ENCODE results near the gene CRLF2. TPM values are rescaled to one million over a fixed set of nuclear protein-coding genes. Genes with fewer than 3 reads are reported as not detected.

The CRLF2 gene
- total and polyA plus RNA-seq, 10 of the 15 experiments (the other 5 are each of a cell fraction or from before 2014, with no cell fraction given) = 2.7 to 7.2 (median 4.5) TPM

DNA sequence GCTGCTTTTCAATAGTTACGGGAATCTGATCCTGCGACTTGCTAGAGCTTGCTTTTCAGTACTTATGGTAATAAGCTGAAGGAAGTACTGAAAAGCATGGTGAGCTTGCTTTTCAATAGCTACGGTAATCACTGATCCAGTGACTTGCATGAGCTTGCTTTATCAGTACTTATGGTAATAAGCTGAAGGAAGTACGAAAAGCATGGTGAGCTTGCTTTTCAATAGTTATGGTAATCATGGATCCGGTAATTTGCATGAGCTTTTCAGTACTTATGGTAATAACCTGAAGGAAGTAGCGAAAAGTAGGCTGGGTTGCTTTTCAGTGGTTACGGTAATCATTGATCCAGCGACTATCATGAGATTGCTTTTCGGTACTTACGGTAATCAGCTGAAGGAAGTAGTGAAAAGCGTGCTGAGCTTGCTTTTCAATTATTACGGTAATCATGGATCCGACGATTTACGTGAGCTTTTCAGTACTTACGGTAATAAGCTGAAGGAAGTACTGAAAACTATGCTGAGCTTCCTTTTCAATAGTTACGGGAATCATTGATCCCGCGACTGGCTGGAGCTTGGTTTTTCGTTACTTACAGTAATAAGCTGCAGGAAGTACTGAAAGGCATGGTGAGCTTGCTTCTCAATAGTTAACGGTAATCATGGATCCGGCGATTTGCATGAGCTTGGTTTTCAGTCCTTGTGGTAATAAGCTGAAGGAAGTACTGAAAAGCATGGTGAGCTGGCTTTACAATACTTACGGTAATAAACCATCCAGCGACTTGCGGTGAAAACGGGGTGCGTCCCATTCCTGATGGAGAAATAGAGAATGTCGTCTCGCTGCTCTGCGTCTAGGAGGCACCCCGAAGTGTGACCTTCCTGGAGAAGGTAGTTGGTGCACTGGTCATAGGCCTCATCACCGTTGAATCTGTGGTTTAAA is 6.5 kb downstream of the CRLF2 start:
- BruUV-seq (replicated peaks) = no TSS peak
- Histone ChIP-seq H4K20me1 (ENCODE audit: control insufficient read depth, insufficient read depth) (no peaks in the 10 kb centered on the region), H3K4me1 (ENCODE audit: control insufficient read depth, insufficient read depth, low read length) (peaks cover 7% of the 10 kb centered on the region; the same call in 1 of the 2 replicates), H3K36me3 (ENCODE audit: control insufficient read depth in 2 of 2, insufficient read depth in 2 of 2, low read length in 1 of 2) (no peaks in the 10 kb centered on the region), H3K4me3 (peak overlapping the region; percentile 24; the same call in 1 of the 2 replicates), H3K27ac (ENCODE audit: control insufficient read depth, insufficient read depth) (no peak overlapping the region; the same call in 1 of the 2 replicates), H3K4me2 (ENCODE audit: control insufficient read depth, insufficient read depth) (peak overlapping the region; percentile 3), H2AFZ (ENCODE audit: control insufficient read depth, low read depth, low read length) (peak overlapping the region; percentile 90), H3K79me2 (ENCODE audit: control insufficient read depth, insufficient read depth, low read length) (no peaks in the 10 kb centered on the region), H3K9me3 (replicated peaks; ENCODE audit: control insufficient read depth, insufficient read depth, low read length) (no peaks in the 10 kb centered on the region; the same call in 2 of the 3 replicates), H3K27me3 (replicated peaks in 1 of 2; ENCODE audit: control insufficient read depth in 2 of 2, insufficient read depth in 2 of 2, low read length in 1 of 2) (no peaks in the 10 kb centered on the region), H3K9ac (ENCODE audit: control insufficient read depth, insufficient read depth, low read length) (no peak overlapping the region; the same call in 1 of the 2 replicates)
- ChIA-PET SMC1A (ENCODE audit: uncharacterized antibody, unreplicated experiment) (no interaction called here), RAD21 (ENCODE audit: unreplicated experiment) (no interaction called here), CTCF (no interaction called here), POLR2A (no interaction called here)
- FAIRE-seq (no peak), DNase-seq (ENCODE audit: low read depth, low spot score) (no peak), ATAC-seq (peak; percentile 39)
- intact Hi-C loops (cut with micrococcal nuclease; ENCODE audit: unreplicated experiment) = loop anchor here (1.0 to 5.0 kb wide), 2 partner anchors 34 to 40 kb away; no protein-coding TSS in a partner anchor
- 19% methylated on average over 33 of the region's 33 CpGs for WGBS (ENCODE audit: insufficient coverage, insufficient replicate concordance, low lambda C conversion rate, missing lambda C conversion rate)
- in situ Hi-C loops (cut with MboI) = no loop called here
- 0 out of 2 replicates have a peak, but pooled peaks have one; percentile 36 for TF ChIP-seq TBL1XR1 (IDR thresholded peaks at IDR 0.05; ENCODE audit: low read depth, low read length)
- TF ChIP-seq BCL3 (IDR thresholded peaks at IDR 0.05; ENCODE audit: borderline replicate concordance, insufficient read depth, low read depth, low read length, poor library complexity, severe bottlenecking) = no peak
- TF ChIP-seq, protein P1, sequence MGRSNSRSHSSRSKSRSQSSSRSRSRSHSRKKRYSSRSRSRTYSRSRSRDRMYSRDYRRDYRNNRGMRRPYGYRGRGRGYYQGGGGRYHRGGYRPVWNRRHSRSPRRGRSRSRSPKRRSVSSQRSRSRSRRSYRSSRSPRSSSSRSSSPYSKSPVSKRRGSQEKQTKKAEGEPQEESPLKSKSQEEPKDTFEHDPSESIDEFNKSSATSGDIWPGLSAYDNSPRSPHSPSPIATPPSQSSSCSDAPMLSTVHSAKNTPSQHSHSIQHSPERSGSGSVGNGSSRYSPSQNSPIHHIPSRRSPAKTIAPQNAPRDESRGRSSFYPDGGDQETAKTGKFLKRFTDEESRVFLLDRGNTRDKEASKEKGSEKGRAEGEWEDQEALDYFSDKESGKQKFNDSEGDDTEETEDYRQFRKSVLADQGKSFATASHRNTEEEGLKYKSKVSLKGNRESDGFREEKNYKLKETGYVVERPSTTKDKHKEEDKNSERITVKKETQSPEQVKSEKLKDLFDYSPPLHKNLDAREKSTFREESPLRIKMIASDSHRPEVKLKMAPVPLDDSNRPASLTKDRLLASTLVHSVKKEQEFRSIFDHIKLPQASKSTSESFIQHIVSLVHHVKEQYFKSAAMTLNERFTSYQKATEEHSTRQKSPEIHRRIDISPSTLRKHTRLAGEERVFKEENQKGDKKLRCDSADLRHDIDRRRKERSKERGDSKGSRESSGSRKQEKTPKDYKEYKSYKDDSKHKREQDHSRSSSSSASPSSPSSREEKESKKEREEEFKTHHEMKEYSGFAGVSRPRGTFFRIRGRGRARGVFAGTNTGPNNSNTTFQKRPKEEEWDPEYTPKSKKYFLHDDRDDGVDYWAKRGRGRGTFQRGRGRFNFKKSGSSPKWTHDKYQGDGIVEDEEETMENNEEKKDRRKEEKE (IDR thresholded peaks at IDR 0.05) = no peak
- TF ChIP-seq, protein P2, sequence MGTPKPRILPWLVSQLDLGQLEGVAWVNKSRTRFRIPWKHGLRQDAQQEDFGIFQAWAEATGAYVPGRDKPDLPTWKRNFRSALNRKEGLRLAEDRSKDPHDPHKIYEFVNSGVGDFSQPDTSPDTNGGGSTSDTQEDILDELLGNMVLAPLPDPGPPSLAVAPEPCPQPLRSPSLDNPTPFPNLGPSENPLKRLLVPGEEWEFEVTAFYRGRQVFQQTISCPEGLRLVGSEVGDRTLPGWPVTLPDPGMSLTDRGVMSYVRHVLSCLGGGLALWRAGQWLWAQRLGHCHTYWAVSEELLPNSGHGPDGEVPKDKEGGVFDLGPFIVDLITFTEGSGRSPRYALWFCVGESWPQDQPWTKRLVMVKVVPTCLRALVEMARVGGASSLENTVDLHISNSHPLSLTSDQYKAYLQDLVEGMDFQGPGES (IDR thresholded peaks at IDR 0.05) = no peak
- no peak for TF ChIP-seq POLR2AphosphoS5 (IDR thresholded peaks at IDR 0.05; ENCODE audit: low read length)
- peak; percentile 71 for TF ChIP-seq RUNX3 (IDR thresholded peaks at IDR 0.05; ENCODE audit: low read length)
- TF ChIP-seq ZNF217 (IDR thresholded peaks at IDR 0.05) = no peak
- TF ChIP-seq NFIC (IDR thresholded peaks at IDR 0.05; ENCODE audit: low read depth, low read length) = no peak
- TF ChIP-seq PAX5 (IDR thresholded peaks at IDR 0.05; ENCODE audit: borderline replicate concordance, low read depth, low read length) = no peak
- no peak for TF ChIP-seq FOXK2 (IDR thresholded peaks at IDR 0.05)
- no peak for TF ChIP-seq YBX1 (IDR thresholded peaks at IDR 0.05)
- 0 out of 4 replicates have a peak, but pooled peaks of 1 of the 2 experiments have one; percentile 15 for TF ChIP-seq EP300 (IDR thresholded peaks at IDR 0.05; ENCODE audit: borderline replicate concordance in 1 of 2, control insufficient read depth in 1 of 2, low read depth in 2 of 2, low read length in 2 of 2)
- no peak for TF ChIP-seq BACH1 (IDR thresholded peaks at IDR 0.05; ENCODE audit: borderline replicate concordance)
- peak; percentile 78 for TF ChIP-seq RELB (IDR thresholded peaks at IDR 0.05; ENCODE audit: low read depth)

All from GM12878 (cell line).